WI38 (cell line): ENCODE measurements around the gene NFIA.

Source experiments
- H3K4me3 ChIP-seq: 2 replicates; pipeline ENCODE4 v1.5.1; 2011; ENCODE audit warnings: low read depth, mild to moderate bottlenecking, control low read depth, low read length
- CTCF ChIP-seq: IDR thresholded peaks from 2 replicates; pipeline ENCODE4 v1.5.1; 2012; ENCODE audit warnings: low read depth, mild to moderate bottlenecking, control low read depth, low read length

NFIA gene

GRCh38 chr1:61049850-61050540 is 32.4 kb upstream of the NFIA start:
- peak; percentile 94 for TF ChIP-seq CTCF

GRCh38 chr1:61050541-61051442 is 31.6 kb upstream of the NFIA start:
- peak overlapping the region; percentile 67 for H3K4me3 ChIP-seq
- no peak for TF ChIP-seq CTCF

More at GRCh38 chr1:61049850-61050540, 32.4 kb upstream of the NFIA start:
- H3K4me3 ChIP-seq: peak overlapping the region; percentile 67

GRCh38 chr1:61051443-61051718 is 31.0 kb upstream of the NFIA start:
- H3K4me3 ChIP-seq: no peak overlapping the region
- TF ChIP-seq CTCF: no peak

GRCh38 chr1:61051719-61052394 is 30.5 kb upstream of the NFIA start:
- H3K4me3 ChIP-seq: no peak overlapping the region

GRCh38 chr1:61052395-61053225 is 29.8 kb upstream of the NFIA start:
- TF ChIP-seq CTCF: no peak
- H3K4me3 ChIP-seq: no peak overlapping the region

More at GRCh38 chr1:61051719-61052394, 30.5 kb upstream of the NFIA start:
- no peak for TF ChIP-seq CTCF

GRCh38 chr1:61053226-61053711 is 29.1 kb upstream of the NFIA start:
- no peak overlapping the region for H3K4me3 ChIP-seq
- TF ChIP-seq CTCF: no peak
